ENCODE data around the gene CCDC9. TPM values are rescaled to one million over a fixed set of nuclear protein-coding genes. Genes with fewer than 3 reads are reported as not detected.

CCDC9 gene
- total and polyA plus RNA-seq, 4 donors = 1.4 to 8.1 (median 5.4) TPM

DNA sequence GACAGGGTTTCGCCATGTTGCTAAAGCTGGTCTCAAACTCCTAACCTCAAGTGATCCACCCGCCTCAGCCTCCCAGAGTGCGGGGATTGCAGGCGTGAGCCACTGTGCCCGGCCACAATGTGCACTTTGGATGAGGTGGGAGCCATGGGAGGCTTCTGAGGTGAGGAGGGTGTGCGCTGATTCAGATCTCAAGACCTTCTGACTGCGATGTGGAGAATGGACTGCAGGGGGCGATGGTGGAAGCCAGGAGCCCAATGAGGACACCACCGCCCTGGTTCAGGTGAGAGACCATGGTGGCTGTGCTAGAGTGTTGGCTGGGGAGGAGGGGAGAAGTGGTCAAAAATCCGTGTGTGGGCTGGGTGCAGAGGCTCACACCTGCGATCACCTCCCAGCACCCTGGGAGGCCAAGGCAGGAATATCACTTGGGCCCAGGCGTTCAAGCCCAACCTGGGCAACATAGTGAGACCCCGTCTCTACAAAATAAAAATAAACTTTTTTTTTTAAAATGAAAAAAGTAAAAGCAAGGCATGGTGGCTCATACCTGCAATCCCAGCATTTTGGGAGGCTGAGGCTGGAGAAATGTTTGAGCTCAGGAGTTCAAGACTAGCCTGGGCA, 24.0 kb downstream of the CCDC9 start:
- no peak overlapping the region for H3K9ac ChIP-seq (ENCODE audit: low read depth in 1 of 2, low read length in 2 of 2)
- H3K27me3 ChIP-seq (ENCODE audit: control insufficient read depth in 4 of 4, insufficient read depth in 4 of 4, low read length in 3 of 4) = no peaks in the 10 kb centered on the region
- 90% methylated on average over 13 of the region's 13 CpGs for WGBS
- TF ChIP-seq RAD21 (IDR thresholded peaks at IDR 0.05) = peak in 1 of 2 donors; percentile 57
- no peak for TF ChIP-seq FOXA2 (IDR thresholded peaks at IDR 0.05)
- peak; percentile 32 for TF ChIP-seq CTCF (IDR thresholded peaks at IDR 0.05; ENCODE audit: low read depth, low read length, missing input control)
- no peaks in the 10 kb centered on the region for H3K36me3 ChIP-seq (ENCODE audit: control insufficient read depth in 4 of 4, insufficient read depth in 3 of 4, low read depth in 1 of 4, low read length in 3 of 4)
- H3K4me3 ChIP-seq (ENCODE audit: low read depth in 1 of 3, low read length in 3 of 3) = no peak overlapping the region
- peak; percentile 55 for DNase-seq (ENCODE audit: low spot score)
- H3K4me1 ChIP-seq (ENCODE audit: control insufficient read depth in 4 of 4, insufficient read depth in 4 of 4, low read length in 3 of 4) = peaks cover 0 to 6% (median under 1%) of the 10 kb centered on the region in 4 donors
- H3K27ac ChIP-seq (ENCODE audit: low read depth in 1 of 2, low read length in 2 of 2) = no peak overlapping the region
- H3K9me3 ChIP-seq (ENCODE audit: control insufficient read depth in 4 of 4, low read length in 3 of 4) = no peaks in the 10 kb centered on the region

- Histone ChIP-seq H3K9ac (ENCODE audit: low read depth in 1 of 2, low read length in 2 of 2) (no peak overlapping the region), H3K9me3 (ENCODE audit: control insufficient read depth in 4 of 4, low read length in 3 of 4) (no peaks in the 10 kb centered on the region), H3K4me3 (ENCODE audit: low read depth in 1 of 3, low read length in 3 of 3) (no peak overlapping the region), H3K36me3 (ENCODE audit: control insufficient read depth in 4 of 4, insufficient read depth in 3 of 4, low read depth in 1 of 4, low read length in 3 of 4) (no peaks in the 10 kb centered on the region), H3K27me3 (ENCODE audit: control insufficient read depth in 4 of 4, insufficient read depth in 4 of 4, low read length in 3 of 4) (no peaks in the 10 kb centered on the region), H3K4me1 (ENCODE audit: control insufficient read depth in 4 of 4, insufficient read depth in 4 of 4, low read length in 3 of 4) (no peaks in the 10 kb centered on the region), H3K27ac (ENCODE audit: low read depth in 1 of 2, low read length in 2 of 2) (no peak overlapping the region)
- no peak for DNase-seq (ENCODE audit: low spot score)
- TF ChIP-seq, protein P1, sequence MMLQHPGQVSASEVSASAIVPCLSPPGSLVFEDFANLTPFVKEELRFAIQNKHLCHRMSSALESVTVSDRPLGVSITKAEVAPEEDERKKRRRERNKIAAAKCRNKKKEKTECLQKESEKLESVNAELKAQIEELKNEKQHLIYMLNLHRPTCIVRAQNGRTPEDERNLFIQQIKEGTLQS (IDR thresholded peaks at IDR 0.05) = no peak
- no peak for TF ChIP-seq SP1 (IDR thresholded peaks at IDR 0.05)
- TF ChIP-seq JUND (IDR thresholded peaks at IDR 0.05) = no peak
- no peak for TF ChIP-seq GABPA (IDR thresholded peaks at IDR 0.05 in 1 of 2, conservative IDR thresholded peaks at IDR 0.05 in 1 of 2)
- TF ChIP-seq EGR1 (IDR thresholded peaks at IDR 0.05; ENCODE audit: low read depth in 2 of 2) = no peak
- no peak for TF ChIP-seq ZBTB33 (IDR thresholded peaks at IDR 0.05)
- TF ChIP-seq TAF1 (conservative IDR thresholded peaks at IDR 0.05) = no peak
- no peak for TF ChIP-seq NR2F2 (IDR thresholded peaks at IDR 0.05)
- TF ChIP-seq CTCF (IDR thresholded peaks at IDR 0.05; ENCODE audit: low read depth, low read length, missing input control) = no peak
- no peak for TF ChIP-seq REST (IDR thresholded peaks at IDR 0.05)
- TF ChIP-seq RXRA (IDR thresholded peaks at IDR 0.05) = no peak
- no peak for TF ChIP-seq HNF4G (IDR thresholded peaks at IDR 0.05)
- TF ChIP-seq, protein P2, sequence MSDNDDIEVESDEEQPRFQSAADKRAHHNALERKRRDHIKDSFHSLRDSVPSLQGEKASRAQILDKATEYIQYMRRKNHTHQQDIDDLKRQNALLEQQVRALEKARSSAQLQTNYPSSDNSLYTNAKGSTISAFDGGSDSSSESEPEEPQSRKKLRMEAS (IDR thresholded peaks at IDR 0.05) = no peak
- no peak for TF ChIP-seq HNF4A (conservative IDR thresholded peaks at IDR 0.05)
- TF ChIP-seq YY1 (IDR thresholded peaks at IDR 0.05) = no peak
- no peak for TF ChIP-seq FOXA1 (IDR thresholded peaks at IDR 0.05)
- no peak for TF ChIP-seq FOXA2 (IDR thresholded peaks at IDR 0.05)
- WGBS = 78% methylated on average over 10 of the region's 10 CpGs
Observed at GRCh38 chr19:47283405-47284059, 27.2 kb downstream of the CCDC9 start.
